CD4-positive, CD25-positive, alpha-beta regulatory T cell (primary cell): Measurements from ENCODE around the gene KNTC1. TPM values are rescaled to one million over a fixed set of nuclear protein-coding genes. Genes with fewer than 3 reads are reported as not detected.

ENCODE experiments used
- ATAC-seq, 2 donors: fragments of 150-1000 bp; cut with Tn5 transposase; one replicate each; pipeline ENCODE4 v1.10.0; 2021; ENCODE audit warnings: low read depth in 2 of 2, moderate number of reproducible peaks in 2 of 2, moderate library complexity in 1 of 2
- DNase-seq, 3 donors: peaks; one replicate each; pipeline versions ENCODE4 v3.0.0 to v3.0.0-alpha.2; 2012 to 2022; ENCODE audit warnings: mixed read lengths in 1 of 3
- H3K27ac ChIP-seq: one replicate; pipeline ENCODE4 v1.7.0; 2013; ENCODE audit warnings: mild to moderate bottlenecking, low read length; ENCODE audit not compliant: insufficient read depth, poor library complexity, severe bottlenecking
- H3K27me3 ChIP-seq: one replicate; pipeline ENCODE4 v1.7.0; 2013; ENCODE audit warnings: low read length; ENCODE audit not compliant: control insufficient read depth, insufficient read depth
- H3K36me3 ChIP-seq: one replicate; pipeline ENCODE4 v1.7.0; 2013; ENCODE audit warnings: mild to moderate bottlenecking, low read length, moderate library complexity; ENCODE audit not compliant: control insufficient read depth, insufficient read depth
- H3K4me1 ChIP-seq: 2 replicates; pipeline ENCODE4 v1.7.0; 2013; ENCODE audit warnings: mild to moderate bottlenecking, low read length; ENCODE audit not compliant: insufficient read depth, control insufficient read depth, poor library complexity, severe bottlenecking
- H3K4me3 ChIP-seq: one replicate; pipeline ENCODE4 v1.7.0; 2013; ENCODE audit warnings: low read depth, mild to moderate bottlenecking, low read length, moderate library complexity
- H3K9me3 ChIP-seq, 2 experiments: 1 replicate in 1 of 2; 2 replicates in 1 of 2; pipeline ENCODE4 v1.7.0; 2013; ENCODE audit warnings: low read length in 2 of 2, mild to moderate bottlenecking in 1 of 2, moderate library complexity in 1 of 2; ENCODE audit not compliant: control insufficient read depth in 2 of 2
- H3K27ac Mint-ChIP-seq, 3 donors: one replicate each; pipeline ENCODE4 v1.8.0; 2020 to 2022; ENCODE audit warnings: mild to moderate bottlenecking in 3 of 3, mixed read lengths in 3 of 3, moderate library complexity in 2 of 3
- H3K27me3 Mint-ChIP-seq: one replicate; pipeline ENCODE4 v1.8.0; 2022; ENCODE audit warnings: mild to moderate bottlenecking, mixed read lengths
- H3K36me3 Mint-ChIP-seq: one replicate; pipeline ENCODE4 v1.8.0; 2020; ENCODE audit warnings: mixed read lengths
- H3K4me1 Mint-ChIP-seq, 4 donors: one replicate each; pipeline ENCODE4 v1.8.0; 2020 to 2022; ENCODE audit warnings: mixed read lengths in 4 of 4, mild to moderate bottlenecking in 1 of 4
- H3K4me3 Mint-ChIP-seq, 4 donors: one replicate each; pipeline ENCODE4 v1.8.0; 2020 to 2022; ENCODE audit warnings: mild to moderate bottlenecking in 4 of 4, mixed read lengths in 4 of 4, moderate library complexity in 3 of 4
- H3K9me3 Mint-ChIP-seq, 7 donors: one replicate each; pipeline ENCODE4 v1.8.0; 2020 to 2022; ENCODE audit warnings: mixed read lengths in 7 of 7, mild to moderate bottlenecking in 3 of 7, moderate library complexity in 2 of 7
- polyA plus RNA-seq, 4 donors: library from polyadenylated mRNA; unstranded; fragments of 300-500 nt; fragmentation: Illumina TruSeq; gene quantifications; one replicate each; pipeline ENCODE4 v1.2.3, GENCODE V29; 2021
- total RNA-seq: library from RNA; stranded (reverse); gene quantifications from one replicate; pipeline ENCODE4 v1.2.3, GENCODE V29; 2022

The KNTC1 gene
- total and polyA plus RNA-seq, 5 donors from 2014 or later = 2.1 to 27.8 (median 4.0) TPM

DNA sequence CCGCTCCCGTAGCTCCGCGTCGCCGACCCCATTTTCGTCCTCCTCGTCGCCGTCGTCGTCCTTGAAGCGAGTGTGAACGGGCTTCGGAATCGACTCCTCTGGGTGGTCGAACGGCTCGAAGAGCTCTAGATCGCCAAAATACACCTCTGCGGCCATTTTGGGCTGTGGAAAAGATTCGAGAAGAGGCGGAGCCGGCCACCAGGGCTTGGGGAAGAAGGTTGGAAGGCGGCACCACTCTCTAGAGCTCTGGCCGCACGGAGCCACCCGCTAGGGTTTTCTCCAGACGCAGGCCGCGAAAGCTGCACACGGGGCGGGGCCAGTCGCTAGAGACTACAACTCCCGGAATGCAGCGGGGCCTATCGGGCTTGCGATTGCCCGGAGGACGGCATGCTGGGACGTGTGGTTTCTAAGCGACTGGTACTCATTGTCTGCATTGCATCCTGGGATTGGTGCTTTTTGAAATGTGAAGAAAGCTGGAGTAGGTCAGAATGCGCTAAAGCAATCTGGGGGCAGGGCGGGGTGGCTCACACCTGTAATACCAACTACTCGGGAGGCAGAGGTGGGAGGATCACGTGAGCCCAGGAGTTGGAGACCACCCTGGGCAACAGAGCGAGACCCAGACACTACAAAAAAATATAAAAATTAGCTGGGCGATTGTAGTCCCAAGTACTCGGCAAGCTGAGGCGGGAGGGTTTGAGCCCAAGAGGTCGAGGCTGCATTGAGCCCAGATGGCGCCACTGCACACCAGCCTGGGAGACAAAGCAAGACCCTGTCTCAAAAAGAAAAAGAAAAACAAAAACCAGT is 26.2 kb upstream of the KNTC1 start, which contains the start of gene ZCCHC8:
TSS of gene ZCCHC8 (minus strand) at position 248 of the 804 bp plus-strand sequence. CDS start at position 156, 92 bp downstream.
- Histone ChIP-seq H3K36me3 (peaks cover 27% of the 10 kb centered on the region), H3K4me3 (peak within 1 kb of the TSS; percentile 97), H3K9me3 (no peaks in the 10 kb centered on the region), H3K27ac (peak within 1 kb of the TSS; percentile 94), H3K27me3 (no peaks in the 10 kb centered on the region), H3K4me1 (peaks cover 47% of the 10 kb centered on the region)
- H3K27me3 Mint-ChIP-seq = peaks cover 4% of the 10 kb centered on the region
- no peaks in the 10 kb centered on the region for H3K9me3 Mint-ChIP-seq
- H3K4me1 Mint-ChIP-seq = peaks cover 16 to 54% (median 34%) of the 10 kb centered on the region in 4 donors
- peaks cover 20% of the 10 kb centered on the region for H3K36me3 Mint-ChIP-seq
- peak; percentile 95 to 97 for ATAC-seq
- peak; percentile 94 to 99 (median 94) for DNase-seq
- peak within 1 kb of the TSS; percentile 85 to 99 (median 96) for H3K4me3 Mint-ChIP-seq
- H3K27ac Mint-ChIP-seq = peak within 1 kb of the TSS; percentile 97 to 99 (median 99)

- peaks cover 4% of the 10 kb centered on the region for H3K27me3 Mint-ChIP-seq
- peak overlapping the region; percentile 97 to 99 (median 99) for H3K27ac Mint-ChIP-seq
- no peaks in the 10 kb centered on the region for H3K9me3 Mint-ChIP-seq
- peak overlapping the region; percentile 85 to 99 (median 96) for H3K4me3 Mint-ChIP-seq
- DNase-seq (no peak), ATAC-seq (no peak)
- H3K36me3 Mint-ChIP-seq = peaks cover 26% of the 10 kb centered on the region
- peak overlapping the region; percentile 82 for H3K4me3 ChIP-seq
- H3K4me1 Mint-ChIP-seq = peaks cover 18 to 54% (median 33%) of the 10 kb centered on the region in 4 donors
- no peaks in the 10 kb centered on the region for H3K27me3 ChIP-seq
- H3K36me3 ChIP-seq = peaks cover 33% of the 10 kb centered on the region
- peak overlapping the region; percentile 94 for H3K27ac ChIP-seq
- H3K9me3 ChIP-seq = no peaks in the 10 kb centered on the region
- H3K4me1 ChIP-seq = peaks cover 47% of the 10 kb centered on the region
Measured at GRCh38 chr12:122501489-122501989, 25.5 kb upstream of the KNTC1 start.

GRCh38 chr12:122503147-122503751 is 23.8 kb upstream of the KNTC1 start:
- peaks cover 49% of the 10 kb centered on the region for H3K36me3 ChIP-seq
- DNase-seq (no peak), ATAC-seq (no peak)
- H3K9me3 ChIP-seq = no peaks in the 10 kb centered on the region
- peaks cover 35% of the 10 kb centered on the region for H3K4me1 ChIP-seq
- H3K27me3 ChIP-seq = no peaks in the 10 kb centered on the region
- H3K27ac ChIP-seq = no peak overlapping the region
- H3K27ac Mint-ChIP-seq = peak overlapping the region in 1 of 3 donors; percentile 7
- peaks cover 4% of the 10 kb centered on the region for H3K27me3 Mint-ChIP-seq
- no peak overlapping the region for H3K4me3 ChIP-seq
- no peaks in the 10 kb centered on the region for H3K9me3 Mint-ChIP-seq
- H3K36me3 Mint-ChIP-seq = peaks cover 27% of the 10 kb centered on the region
- H3K4me3 Mint-ChIP-seq = peak overlapping the region in 2 of 4 donors; percentile 43 to 50
- peaks cover 16 to 51% (median 29%) of the 10 kb centered on the region in 4 donors for H3K4me1 Mint-ChIP-seq

DNA sequence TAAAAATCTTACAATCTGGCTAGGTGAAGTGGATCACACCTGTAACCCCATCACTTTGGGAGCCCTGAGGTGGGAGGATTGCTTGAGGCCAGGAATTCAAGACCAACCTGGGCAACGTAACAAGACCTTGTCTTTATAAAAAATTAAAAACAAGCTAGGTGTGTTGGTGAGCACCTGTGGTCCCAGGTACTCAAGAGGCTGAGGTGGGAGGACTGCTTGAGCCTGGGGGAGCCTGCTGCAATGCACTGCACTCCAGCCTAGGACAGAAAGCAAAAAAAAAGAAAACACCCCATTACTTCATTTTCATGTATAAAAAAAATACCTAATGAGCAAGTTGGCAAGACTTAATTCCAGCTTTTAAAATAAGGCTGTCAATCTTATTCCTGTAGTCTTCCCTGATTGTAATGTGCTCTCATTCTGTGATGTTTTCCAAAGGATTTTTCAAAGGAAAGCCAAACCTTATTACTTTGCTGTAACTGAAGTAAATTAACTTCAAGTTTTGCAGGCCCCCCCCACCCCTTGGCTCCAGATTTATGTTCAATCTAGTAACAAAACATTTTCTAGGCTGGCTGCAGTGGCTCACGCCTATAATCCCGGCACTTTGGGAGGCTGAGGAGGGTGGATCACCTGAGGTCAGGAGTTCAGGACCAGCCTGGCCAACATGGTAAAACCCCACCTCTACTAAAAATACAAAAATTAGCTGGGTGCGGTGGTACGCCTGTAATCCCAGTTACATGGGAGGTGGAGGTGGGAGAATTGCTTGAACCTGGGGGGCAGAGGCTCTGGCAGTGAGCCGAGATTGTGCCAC is 23.1 kb upstream of the KNTC1 start:
- Histone ChIP-seq H3K9me3 (no peaks in the 10 kb centered on the region), H3K36me3 (peaks cover 56% of the 10 kb centered on the region), H3K4me1 (peaks cover 27% of the 10 kb centered on the region), H3K4me3 (no peak overlapping the region), H3K27me3 (no peaks in the 10 kb centered on the region), H3K27ac (no peak overlapping the region)
- peak overlapping the region in 1 of 3 donors; percentile 7 for H3K27ac Mint-ChIP-seq
- H3K36me3 Mint-ChIP-seq = peaks cover 33% of the 10 kb centered on the region
- DNase-seq (no peak), ATAC-seq (no peak)
- no peaks in the 10 kb centered on the region for H3K9me3 Mint-ChIP-seq
- peaks cover 4% of the 10 kb centered on the region for H3K27me3 Mint-ChIP-seq
- H3K4me3 Mint-ChIP-seq = peak overlapping the region in 3 of 4 donors; percentile 15 to 50 (median 31)
- H3K4me1 Mint-ChIP-seq = peaks cover 11 to 44% (median 23%) of the 10 kb centered on the region in 4 donors

GRCh38 chr12:122505419-122506051 is 21.5 kb upstream of the KNTC1 start:
- H3K27me3 ChIP-seq = no peaks in the 10 kb centered on the region
- peaks cover 4% of the 10 kb centered on the region for H3K27me3 Mint-ChIP-seq
- ATAC-seq (no peak), DNase-seq (no peak)
- H3K4me3 ChIP-seq = no peak overlapping the region
- no peaks in the 10 kb centered on the region for H3K9me3 ChIP-seq
- H3K27ac Mint-ChIP-seq = peak overlapping the region in 1 of 3 donors; percentile 24
- H3K4me3 Mint-ChIP-seq = peak overlapping the region in 1 of 4 donors; percentile 36
- H3K4me1 Mint-ChIP-seq = peaks cover 5 to 33% (median 15%) of the 10 kb centered on the region in 4 donors
- H3K4me1 ChIP-seq = peaks cover 15% of the 10 kb centered on the region
- peaks cover 40% of the 10 kb centered on the region for H3K36me3 Mint-ChIP-seq
- no peak overlapping the region for H3K27ac ChIP-seq
- H3K36me3 ChIP-seq = peaks cover 72% of the 10 kb centered on the region
- no peaks in the 10 kb centered on the region for H3K9me3 Mint-ChIP-seq

DNA sequence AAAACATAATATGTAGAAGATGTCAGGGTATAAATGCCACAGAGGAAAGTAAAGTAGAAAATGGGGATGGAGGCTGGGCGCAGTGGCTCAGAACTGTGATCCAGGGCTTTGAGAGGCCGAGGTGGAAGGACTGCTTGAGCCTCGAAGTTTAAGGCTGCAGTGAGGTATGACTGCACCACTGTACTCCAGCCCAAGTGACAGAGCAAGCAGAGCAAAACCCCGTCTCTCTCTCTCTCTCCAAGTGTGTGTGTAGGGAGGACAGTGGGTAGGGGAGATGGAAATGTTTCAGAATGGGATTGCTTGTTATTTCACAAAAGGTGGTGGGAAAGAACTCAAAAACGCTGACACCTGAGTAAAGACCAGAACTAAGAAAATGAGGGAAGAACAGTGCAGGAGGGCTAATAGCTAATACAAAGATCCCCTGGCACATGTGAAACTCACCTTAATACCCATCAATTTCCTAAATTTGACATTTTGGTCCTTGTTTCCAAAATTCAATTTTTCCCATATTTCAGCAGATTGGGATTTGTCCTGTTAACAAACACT is 20.6 kb upstream of the KNTC1 start:
- H3K4me3 Mint-ChIP-seq = no peak overlapping the region

More for the DNA sequence above, 20.6 kb upstream of the KNTC1 start:
- Mint-ChIP-seq H3K27me3 (peaks cover 4% of the 10 kb centered on the region), H3K36me3 (peaks cover 42% of the 10 kb centered on the region), H3K27ac (no peak overlapping the region), H3K9me3 (no peaks in the 10 kb centered on the region), H3K4me1 (peaks cover 0 to 24% (median 9%) of the 10 kb centered on the region in 4 donors)
- no peaks in the 10 kb centered on the region for H3K27me3 ChIP-seq
- H3K9me3 ChIP-seq = no peaks in the 10 kb centered on the region
- H3K27ac ChIP-seq = no peak overlapping the region
- peaks cover 10% of the 10 kb centered on the region for H3K4me1 ChIP-seq
- DNase-seq (no peak), ATAC-seq (no peak)
- H3K36me3 ChIP-seq = peaks cover 81% of the 10 kb centered on the region
- no peak overlapping the region for H3K4me3 ChIP-seq
